CD14-positive monocyte (primary cell): ENCODE results near the gene CEP20. TPM values are rescaled to one million over a fixed set of nuclear protein-coding genes. Genes with fewer than 3 reads are reported as not detected.

Experiments
- DNase-seq, 3 donors: peaks; one replicate each; pipeline ENCODE4 v3.0.0-alpha.2; 2011 to 2022
- H2AFZ ChIP-seq: 2 replicates; pipeline ENCODE4 v1.6.0; 2012; ENCODE audit warnings: mild to moderate bottlenecking, low read depth, low read length, inconsistent platforms; ENCODE audit not compliant: insufficient read depth, poor library complexity, severe bottlenecking
- H3K27ac ChIP-seq, 2 donors: 1 replicate in 1 of 2; 2 replicates in 1 of 2; pipeline ENCODE4 v1.5.1; 2012 to 2013; ENCODE audit warnings: low read length in 2 of 2, control low read depth in 1 of 2, inconsistent platforms in 1 of 2, low read depth in 1 of 2, mild to moderate bottlenecking in 1 of 2
- H3K27me3 ChIP-seq, 2 donors: one replicate each; pipeline versions ENCODE4 v1.6.0 to v1.6.1; 2011 to 2013; ENCODE audit warnings: low read length in 2 of 2; ENCODE audit not compliant: control insufficient read depth in 2 of 2, insufficient read depth in 2 of 2
- H3K36me3 ChIP-seq, 2 donors: replicated peaks in 1 of 2; 1 replicate in 1 of 2; 2 replicates in 1 of 2; pipeline versions ENCODE4 v1.5.1 to v1.6.1; 2012 to 2013; ENCODE audit warnings: low read length in 2 of 2, control low read depth in 1 of 2, inconsistent platforms in 1 of 2, mild to moderate bottlenecking in 1 of 2; ENCODE audit not compliant: insufficient read depth in 2 of 2, control insufficient read depth in 1 of 2
- H3K4me1 ChIP-seq, 2 donors: 1 replicate in 1 of 2; 2 replicates in 1 of 2; pipeline versions ENCODE4 v1.5.1 to v1.6.1; 2012 to 2013; ENCODE audit warnings: low read length in 2 of 2, control low read depth in 1 of 2, inconsistent platforms in 1 of 2, mild to moderate bottlenecking in 1 of 2, moderate library complexity in 1 of 2; ENCODE audit not compliant: insufficient read depth in 2 of 2, control insufficient read depth in 1 of 2
- H3K4me2 ChIP-seq: replicated peaks from 2 replicates; pipeline ENCODE3; 2012; ENCODE audit warnings: low read length, moderate library complexity, mild to moderate bottlenecking; ENCODE audit not compliant: poor library complexity, severe bottlenecking; ENCODE audit errors: extremely low read depth
- H3K4me3 ChIP-seq, 3 experiments: fragments of 200-600 bp in 1 of 3; sonication (generic) in 1 of 3; replicated peaks in 1 of 3; 1 replicate in 2 of 3; 2 replicates in 1 of 3; pipeline ENCODE4 v1.5.1; 2011 to 2013; ENCODE audit warnings: low read length in 3 of 3, mild to moderate bottlenecking in 3 of 3, control low read depth in 2 of 3, low read depth in 2 of 3, inconsistent platforms in 1 of 3, moderate library complexity in 1 of 3
- H3K79me2 ChIP-seq: 2 replicates; pipeline ENCODE4 v1.6.0; 2012; ENCODE audit warnings: mild to moderate bottlenecking, control low read depth, inconsistent platforms, low read length, moderate library complexity; ENCODE audit not compliant: insufficient read depth
- H3K9ac ChIP-seq: 2 replicates; pipeline ENCODE4 v1.6.0; 2017; ENCODE audit warnings: low read length, mild to moderate bottlenecking; ENCODE audit not compliant: insufficient read depth, poor library complexity, severe bottlenecking
- H3K9me3 ChIP-seq, 2 donors: replicated peaks in 1 of 2; 1 replicate in 1 of 2; 2 replicates in 1 of 2; pipeline versions ENCODE4 v1.5.1 to v1.6.1; 2012 to 2013; ENCODE audit warnings: low read length in 2 of 2, control low read depth in 1 of 2; ENCODE audit not compliant: control insufficient read depth in 1 of 2, insufficient read depth in 1 of 2
- H4K20me1 ChIP-seq: 2 replicates; pipeline ENCODE4 v1.6.0; 2012; ENCODE audit warnings: mild to moderate bottlenecking, low read length, control low read depth, moderate library complexity; ENCODE audit not compliant: insufficient read depth
- H3K27ac Mint-ChIP-seq, 7 donors: one replicate each; pipeline ENCODE4 v1.8.0; 2020; ENCODE audit warnings: mild to moderate bottlenecking in 7 of 7, mixed read lengths in 7 of 7, moderate library complexity in 6 of 7, inconsistent platforms in 2 of 7
- H3K27me3 Mint-ChIP-seq, 3 donors: one replicate each; pipeline ENCODE4 v1.8.0; 2021 to 2022; ENCODE audit warnings: low read depth in 3 of 3, mild to moderate bottlenecking in 3 of 3, mixed read lengths in 3 of 3, moderate library complexity in 3 of 3, inconsistent platforms in 1 of 3
- H3K36me3 Mint-ChIP-seq, 2 donors: one replicate each; pipeline ENCODE4 v1.8.0; 2020; ENCODE audit warnings: mixed read lengths in 2 of 2, inconsistent platforms in 1 of 2, mild to moderate bottlenecking in 1 of 2
- H3K4me1 Mint-ChIP-seq: one replicate; pipeline ENCODE4 v1.8.0; 2020; ENCODE audit warnings: mild to moderate bottlenecking, mixed read lengths
- H3K4me3 Mint-ChIP-seq, 2 donors: one replicate each; pipeline ENCODE4 v1.8.0; 2020; ENCODE audit warnings: mild to moderate bottlenecking in 2 of 2, mixed read lengths in 2 of 2, moderate library complexity in 1 of 2
- H3K9me3 Mint-ChIP-seq, 7 donors: one replicate each; pipeline ENCODE4 v1.8.0; 2020 to 2022; ENCODE audit warnings: mixed read lengths in 7 of 7, mild to moderate bottlenecking in 6 of 7, moderate library complexity in 6 of 7, inconsistent platforms in 2 of 7
- WGBS: methylation state at CpG from one replicate; pipeline ENCODE4 v1.1.5; 2013; ENCODE audit warnings: missing lambda C conversion rate; ENCODE audit not compliant: insufficient coverage; 5-methylcytosine and 5-hydroxymethylcytosine counted together
- intact Hi-C, 2 donors: fragments of 100-400 bp; cut with micrococcal nuclease; formaldehyde crosslinking; loops; one replicate each; pipeline versions ENCODE4 v1.15.0 to v1.15.1; 2023
- polyA plus RNA-seq, 3 donors: library from polyadenylated mRNA; depleted of rRNA in 1 of 3; unstranded in 2 of 3; stranded (reverse) in 1 of 3; fragments of 300-500 nt in 2 of 3; fragments of >200 nt in 1 of 3; fragmentation: Illumina TruSeq in 2 of 3; gene quantifications; 1 replicate in 2 of 3; 2 replicates in 1 of 3; pipeline ENCODE4 v1.2.3, GENCODE V29; 2012 to 2021
- TF ChIP-seq, protein P1 (sequence below): fragments of 200-600 bp; IDR thresholded peaks from one replicate; pipeline ENCODE4 v1.8.0; 2022; ENCODE audit warnings: antibody characterized with exemption, mild to moderate bottlenecking

CEP20 gene
- polyA plus RNA-seq, 3 donors: 11.6 to 27.3 (median 24.7) TPM

DNA sequence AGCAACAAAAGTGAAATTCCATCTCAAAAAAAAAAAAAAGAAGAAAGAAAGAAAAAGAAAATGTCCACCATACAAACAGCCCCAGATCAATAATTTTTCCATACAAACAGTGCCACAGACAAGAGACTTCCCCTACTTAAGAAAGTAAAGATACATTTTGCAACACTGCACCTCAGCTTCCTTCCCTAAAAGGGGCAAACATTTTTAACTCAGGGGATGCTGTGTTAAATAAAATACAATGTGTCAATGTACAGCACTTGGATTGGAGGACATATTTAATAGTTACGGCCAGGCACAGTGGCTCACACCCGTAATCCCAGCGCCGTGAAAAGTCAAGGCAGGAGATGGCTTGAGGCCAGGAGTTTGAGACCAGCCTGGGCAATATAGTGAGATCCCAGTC lies 53.9 kb downstream of the CEP20 start:
- peak overlapping the region in 1 of 2 donors; percentile 31 for H3K4me3 Mint-ChIP-seq
- no peak for DNase-seq
- peaks cover 40 to 47% of the 10 kb centered on the region in 2 donors for H3K4me1 ChIP-seq
- H2AFZ ChIP-seq: no peak overlapping the region
- H3K4me2 ChIP-seq: no peak overlapping the region
- no peaks in the 10 kb centered on the region for H3K79me2 ChIP-seq
- H3K36me3 ChIP-seq: no peaks in the 10 kb centered on the region
- 33% methylated on average over 3 of the region's 4 CpGs for WGBS
- no peaks in the 10 kb centered on the region for H3K27me3 Mint-ChIP-seq
- H3K9ac ChIP-seq: no peak overlapping the region
- H3K27ac Mint-ChIP-seq: no peak overlapping the region
- H3K9me3 ChIP-seq: no peaks in the 10 kb centered on the region
- H3K4me3 ChIP-seq: no peak overlapping the region
- TF ChIP-seq, protein P1, sequence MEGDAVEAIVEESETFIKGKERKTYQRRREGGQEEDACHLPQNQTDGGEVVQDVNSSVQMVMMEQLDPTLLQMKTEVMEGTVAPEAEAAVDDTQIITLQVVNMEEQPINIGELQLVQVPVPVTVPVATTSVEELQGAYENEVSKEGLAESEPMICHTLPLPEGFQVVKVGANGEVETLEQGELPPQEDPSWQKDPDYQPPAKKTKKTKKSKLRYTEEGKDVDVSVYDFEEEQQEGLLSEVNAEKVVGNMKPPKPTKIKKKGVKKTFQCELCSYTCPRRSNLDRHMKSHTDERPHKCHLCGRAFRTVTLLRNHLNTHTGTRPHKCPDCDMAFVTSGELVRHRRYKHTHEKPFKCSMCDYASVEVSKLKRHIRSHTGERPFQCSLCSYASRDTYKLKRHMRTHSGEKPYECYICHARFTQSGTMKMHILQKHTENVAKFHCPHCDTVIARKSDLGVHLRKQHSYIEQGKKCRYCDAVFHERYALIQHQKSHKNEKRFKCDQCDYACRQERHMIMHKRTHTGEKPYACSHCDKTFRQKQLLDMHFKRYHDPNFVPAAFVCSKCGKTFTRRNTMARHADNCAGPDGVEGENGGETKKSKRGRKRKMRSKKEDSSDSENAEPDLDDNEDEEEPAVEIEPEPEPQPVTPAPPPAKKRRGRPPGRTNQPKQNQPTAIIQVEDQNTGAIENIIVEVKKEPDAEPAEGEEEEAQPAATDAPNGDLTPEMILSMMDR: no peak
- H4K20me1 ChIP-seq: no peaks in the 10 kb centered on the region
- intact Hi-C loops: no loop called here
- no peak overlapping the region for H3K27ac ChIP-seq
- no peaks in the 10 kb centered on the region for H3K27me3 ChIP-seq
- H3K9me3 Mint-ChIP-seq: peaks cover 0 to 2% (median 0%) of the 10 kb centered on the region in 7 donors
- peaks cover 41% of the 10 kb centered on the region for H3K4me1 Mint-ChIP-seq
- no peaks in the 10 kb centered on the region for H3K36me3 Mint-ChIP-seq

DNA sequence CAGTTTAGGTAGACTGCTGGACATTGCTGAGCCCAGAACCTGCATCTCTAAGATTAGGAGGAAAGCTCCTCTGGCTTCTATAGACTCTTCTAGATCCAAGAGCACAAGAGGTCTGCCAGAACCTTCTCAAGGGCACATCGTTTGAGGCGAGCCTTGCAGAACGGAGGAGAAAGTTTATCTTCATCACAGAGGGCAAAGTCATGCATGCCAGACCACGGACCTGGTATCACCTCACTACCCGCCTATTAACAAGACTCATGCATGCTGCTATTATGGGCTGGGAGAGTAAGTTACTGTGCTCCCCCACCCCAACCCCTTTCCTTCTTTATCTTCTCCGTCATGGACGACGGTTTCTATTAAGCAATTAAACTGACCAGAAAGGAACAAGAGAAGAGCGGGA lies 54.9 kb downstream of the CEP20 start:
- Mint-ChIP-seq H3K4me3 (no peak overlapping the region), H3K4me1 (peaks cover 46% of the 10 kb centered on the region), H3K27ac (peak overlapping the region in 1 of 7 donors; percentile 70), H3K27me3 (no peaks in the 10 kb centered on the region), H3K9me3 (peaks cover 0 to 2% (median 0%) of the 10 kb centered on the region in 7 donors), H3K36me3 (no peaks in the 10 kb centered on the region)
- no peak overlapping the region for H3K4me2 ChIP-seq
- H3K4me1 ChIP-seq: peaks cover 44 to 51% of the 10 kb centered on the region in 2 donors
- intact Hi-C loops: no loop called here
- 100% methylated on average over 2 of the region's 9 CpGs for WGBS
- no peaks in the 10 kb centered on the region for H3K79me2 ChIP-seq
- TF ChIP-seq, protein P1: no peak
- no peak overlapping the region for H3K27ac ChIP-seq
- H2AFZ ChIP-seq: peak overlapping the region; percentile 56
- H4K20me1 ChIP-seq: no peaks in the 10 kb centered on the region
- no peak overlapping the region for H3K9ac ChIP-seq
- DNase-seq: no peak
- no peaks in the 10 kb centered on the region for H3K9me3 ChIP-seq
- H3K4me3 ChIP-seq: peak overlapping the region in 1 of 3 experiments; percentile 14
- H3K36me3 ChIP-seq: no peaks in the 10 kb centered on the region
- H3K27me3 ChIP-seq: no peaks in the 10 kb centered on the region
